HG03045 (cell line): Measurements from ENCODE around the gene ADCK1.
"Not testable (repeated sequence)": the region's sequence is repeated elsewhere in the genome, so short reads cannot be mapped to it uniquely, and the experiment has no call there.

Experiments used
- ATAC-seq: cut with Tn5 transposase; IDR thresholded peaks from one replicate; pipeline ENCODE4 v1.9.1; 2021; ENCODE audit warnings: mild to moderate bottlenecking, moderate library complexity; ENCODE audit not compliant: unreplicated experiment

Gene ADCK1

DNA sequence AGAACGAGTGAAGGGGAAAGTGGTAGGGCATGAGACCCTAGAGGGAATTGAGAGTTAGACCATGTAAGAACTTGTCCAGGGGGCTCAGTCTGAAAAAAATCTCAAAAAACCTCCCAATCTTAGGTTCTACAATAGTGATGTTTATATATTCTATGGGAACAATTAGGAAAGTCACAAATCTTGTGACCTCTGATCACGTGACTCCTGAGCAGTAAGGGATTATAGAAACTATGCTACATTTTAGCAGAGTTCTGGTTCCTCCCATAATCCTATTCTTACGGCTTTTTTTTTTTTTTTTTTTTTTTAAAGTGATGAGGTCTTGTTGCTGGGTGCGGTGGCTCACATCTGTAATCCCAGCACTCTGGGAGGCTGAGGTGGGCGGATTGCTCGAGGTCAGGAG is 5.8 kb downstream of the ADCK1 start:
- ATAC-seq, result no peak

DNA sequence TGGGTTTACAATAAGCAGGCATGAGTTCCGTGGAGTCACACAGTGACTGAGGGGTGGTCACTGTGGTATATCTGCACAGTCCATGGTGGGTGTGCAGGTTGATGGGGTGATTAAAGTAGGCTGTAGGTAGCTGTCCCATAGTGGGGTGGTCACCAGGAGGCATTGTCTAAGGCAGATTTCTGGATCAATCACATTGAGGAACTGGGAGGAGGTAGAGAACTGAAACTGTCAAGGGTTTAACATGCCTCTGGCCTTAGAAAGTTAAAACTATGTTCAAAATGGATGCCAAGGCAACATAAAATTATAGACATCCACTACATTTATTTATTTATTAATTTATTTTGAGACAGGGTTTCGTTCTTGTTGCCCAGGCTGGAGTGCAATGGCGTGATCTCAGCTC is 8.3 kb downstream of the ADCK1 start:
- ATAC-seq, result no peak

DNA sequence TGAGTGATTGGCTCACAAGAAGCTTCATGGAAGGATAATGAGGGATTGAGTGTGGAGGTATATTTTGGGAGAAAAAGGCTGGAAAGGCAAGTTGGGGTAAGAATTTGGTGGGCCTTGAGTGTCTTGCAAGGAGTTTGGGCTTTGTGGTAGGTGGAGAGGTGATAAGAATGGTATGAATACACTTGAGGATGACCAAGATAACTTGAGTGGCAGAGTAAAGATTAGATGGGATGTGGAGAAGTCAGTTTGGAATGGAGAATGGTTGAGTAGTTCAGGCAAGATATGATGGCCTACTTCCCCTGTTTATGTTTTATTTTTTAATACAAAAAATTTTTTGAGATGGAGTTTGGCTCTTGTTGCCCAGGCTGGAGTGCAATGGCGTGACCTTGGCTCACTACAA is 9.1 kb downstream of the ADCK1 start:
- no peak for ATAC-seq

DNA sequence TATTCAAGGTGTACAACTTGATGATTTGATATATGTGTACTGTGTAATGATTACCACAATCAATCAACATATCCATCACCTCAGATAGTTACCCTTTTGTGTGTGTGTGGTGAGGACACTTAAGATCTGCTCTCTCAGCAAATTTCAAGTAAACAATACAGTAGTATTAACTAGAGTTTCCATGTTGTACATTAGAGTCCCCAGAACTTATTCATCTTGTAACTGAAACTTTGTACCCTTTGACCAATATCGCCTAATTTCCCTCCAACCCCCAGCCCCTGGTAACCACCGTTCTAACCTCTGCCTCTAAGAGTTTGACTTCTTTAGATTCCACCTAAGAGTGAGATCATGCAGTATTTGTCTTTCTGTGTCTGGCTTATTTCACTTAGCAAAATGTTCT is 12.1 kb downstream of the ADCK1 start:
- no peak for ATAC-seq

DNA sequence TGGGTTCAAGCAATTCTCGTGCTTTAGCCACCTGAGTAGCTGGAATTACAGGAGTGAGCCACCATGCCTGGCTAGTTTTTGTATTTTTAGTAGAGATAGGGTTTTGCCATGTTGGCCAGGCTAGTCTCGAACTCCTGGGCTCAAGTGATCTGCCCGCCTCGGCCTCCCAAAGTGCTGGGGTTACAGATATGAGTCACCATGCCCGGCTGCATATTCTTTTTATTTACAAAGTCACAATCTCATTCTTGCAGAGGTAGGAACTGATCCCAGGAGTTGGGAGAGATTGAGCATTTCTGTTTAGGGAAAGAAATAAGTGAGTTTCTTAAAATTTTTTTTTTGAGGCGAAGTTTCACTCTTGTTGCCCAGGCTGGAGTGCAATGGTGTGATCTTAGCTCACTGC is 12.8 kb downstream of the ADCK1 start:
- ATAC-seq, result not testable (repeated sequence)

GRCh38 chr14:77822307-77822706 is 22.4 kb downstream of the ADCK1 start:
- ATAC-seq, result no peak

DNA sequence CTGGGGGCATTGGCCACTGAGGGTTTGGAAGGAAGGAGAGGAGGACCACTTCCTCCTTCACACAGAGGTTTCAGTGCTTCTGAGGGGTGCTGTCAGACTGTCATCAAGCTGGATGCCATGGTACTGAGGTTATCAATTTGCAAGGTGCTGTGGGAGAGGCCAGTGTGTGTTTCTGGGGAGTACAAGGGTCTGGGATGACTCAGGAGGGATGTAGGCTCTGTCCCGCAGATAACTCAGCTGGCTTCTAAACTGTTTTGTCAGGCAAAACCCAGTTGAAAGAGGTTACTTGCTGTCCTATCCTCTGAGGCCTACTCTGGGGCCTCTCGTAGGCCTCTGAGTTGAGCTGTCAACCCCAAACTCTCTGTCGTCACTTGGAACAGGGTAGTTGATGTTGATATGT is 22.8 kb downstream of the ADCK1 start:
- no peak for ATAC-seq

DNA sequence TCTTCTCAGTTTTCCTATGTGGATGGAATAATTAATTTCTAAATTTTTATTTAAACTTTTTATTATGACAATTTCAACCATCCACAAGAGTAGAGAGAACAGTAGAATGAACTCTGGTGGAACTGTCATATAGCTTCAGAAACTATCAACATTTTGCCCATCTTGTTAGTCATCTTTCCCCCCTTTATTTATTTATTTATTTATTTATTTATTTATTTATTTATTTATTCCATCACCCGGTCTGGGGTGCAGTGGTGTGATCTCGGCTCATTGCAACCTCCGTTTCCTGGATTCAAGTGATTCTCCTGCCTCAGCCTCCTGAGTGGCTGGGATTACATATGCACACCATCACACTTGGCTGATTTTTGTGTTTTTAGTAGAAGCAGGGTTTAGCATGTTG is 23.5 kb downstream of the ADCK1 start:
- no peak for ATAC-seq

- no peak for ATAC-seq
Observed at GRCh38 chr14:77825895-77826519, 26.1 kb downstream of the ADCK1 start.

DNA sequence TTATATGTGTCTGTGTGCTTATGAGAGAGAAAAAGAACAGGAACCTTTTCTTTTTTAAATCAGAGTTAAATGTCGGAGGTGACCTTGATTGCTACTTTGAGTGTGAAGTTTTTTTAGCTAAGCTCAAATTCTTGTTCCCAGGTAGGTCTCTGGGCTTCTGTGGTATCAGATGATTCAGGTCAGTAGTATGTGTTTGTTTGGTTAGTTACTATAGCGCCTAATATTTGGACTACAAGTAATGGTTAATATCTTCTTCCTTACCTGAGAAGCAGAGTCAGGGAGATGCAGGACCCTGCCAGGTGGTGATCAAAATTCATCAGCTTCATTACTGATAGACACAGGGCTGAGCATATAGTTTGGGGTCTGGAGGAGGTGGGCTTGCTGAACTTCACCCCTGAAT is 30.8 kb downstream of the ADCK1 start:
- no peak for ATAC-seq

DNA sequence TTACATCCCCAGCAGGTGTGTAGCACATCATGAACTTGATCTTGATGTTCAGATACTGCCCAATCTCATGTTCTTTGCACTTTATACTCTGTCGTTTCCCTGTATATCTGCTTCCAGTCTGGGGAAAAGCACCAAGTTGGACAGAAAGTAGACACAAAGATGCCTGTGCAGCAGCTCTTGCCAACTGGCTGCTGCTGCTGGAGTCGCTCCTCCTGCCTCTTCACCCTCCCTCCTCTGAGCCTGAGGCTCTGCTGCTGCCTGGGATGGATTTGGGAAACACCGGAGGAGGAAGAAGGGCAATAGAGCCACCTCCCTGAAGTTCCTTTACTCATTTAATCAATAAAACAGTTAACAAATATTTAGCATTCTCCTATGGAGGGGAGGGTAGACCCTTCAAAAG is 32.4 kb downstream of the ADCK1 start:
- ATAC-seq, result no peak

GRCh38 chr14:77837926-77838325 is 38.0 kb downstream of the ADCK1 start:
- ATAC-seq, result no peak

GRCh38 chr14:77838831-77839511 is 39.1 kb downstream of the ADCK1 start:
- ATAC-seq, result no peak

DNA sequence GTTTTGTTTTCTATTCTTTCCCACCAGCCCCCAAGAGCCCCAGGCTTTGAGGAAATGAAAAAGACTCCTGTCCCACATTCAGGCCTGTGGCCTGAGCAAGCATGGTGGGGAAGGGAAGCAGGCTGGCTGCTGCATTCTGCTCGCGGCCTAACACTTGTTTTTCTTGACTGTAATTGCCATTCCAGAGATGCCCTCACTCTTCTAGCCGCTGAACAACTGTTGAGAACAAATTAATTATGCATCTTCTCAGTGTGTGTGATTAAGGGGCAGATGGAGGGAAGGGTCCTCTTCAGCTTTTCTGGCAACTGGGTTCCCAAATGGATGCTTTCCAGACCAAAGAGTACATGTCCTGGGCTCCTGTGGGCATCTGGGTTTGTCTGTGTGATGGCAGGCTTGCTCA is 43.3 kb downstream of the ADCK1 start:
- ATAC-seq, result no peak

DNA sequence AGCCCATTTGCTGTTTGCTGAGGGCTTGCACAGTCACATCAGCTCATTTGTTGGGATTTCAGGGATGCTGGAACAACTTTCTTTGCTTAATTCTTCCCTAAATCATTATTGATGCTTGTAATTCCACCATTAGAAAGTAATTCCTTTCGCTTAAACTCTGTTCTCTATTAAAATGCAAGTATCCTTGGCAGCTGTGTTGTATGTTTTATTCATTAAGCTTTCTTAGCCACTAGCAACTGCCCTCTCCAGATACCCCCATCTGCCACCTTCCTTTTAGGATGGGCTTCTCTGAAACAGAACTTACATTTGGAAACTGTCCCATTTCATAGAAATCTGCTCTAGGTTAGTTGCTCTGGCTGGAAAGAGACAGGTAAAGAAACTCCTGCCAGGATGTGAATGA is 43.7 kb downstream of the ADCK1 start:
- no peak for ATAC-seq

DNA sequence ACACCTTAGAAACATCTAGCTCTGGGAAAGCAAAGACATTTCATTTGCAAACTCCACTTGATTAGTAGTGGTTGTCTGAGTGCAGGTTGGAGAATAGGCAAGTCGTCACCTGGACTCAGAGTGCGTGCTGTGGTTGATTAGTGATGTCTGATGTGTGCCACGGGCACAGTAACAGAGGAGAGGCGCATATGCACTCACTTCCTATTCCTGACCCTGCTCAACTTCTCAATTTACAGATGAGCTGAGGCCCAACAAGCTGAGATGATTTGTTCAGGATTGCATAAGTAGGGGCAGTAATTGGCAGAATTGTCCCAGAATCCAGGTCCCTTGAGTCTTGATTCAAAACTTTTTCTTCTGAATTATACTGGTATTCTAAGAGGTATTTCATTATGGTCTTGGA is 44.9 kb downstream of the ADCK1 start:
- ATAC-seq, result no peak

- no peak for ATAC-seq
Observed at GRCh38 chr14:77848031-77848430, 48.1 kb downstream of the ADCK1 start.

- ATAC-seq, result no peak
Observed at GRCh38 chr14:77849711-77850110, 49.8 kb downstream of the ADCK1 start.

DNA sequence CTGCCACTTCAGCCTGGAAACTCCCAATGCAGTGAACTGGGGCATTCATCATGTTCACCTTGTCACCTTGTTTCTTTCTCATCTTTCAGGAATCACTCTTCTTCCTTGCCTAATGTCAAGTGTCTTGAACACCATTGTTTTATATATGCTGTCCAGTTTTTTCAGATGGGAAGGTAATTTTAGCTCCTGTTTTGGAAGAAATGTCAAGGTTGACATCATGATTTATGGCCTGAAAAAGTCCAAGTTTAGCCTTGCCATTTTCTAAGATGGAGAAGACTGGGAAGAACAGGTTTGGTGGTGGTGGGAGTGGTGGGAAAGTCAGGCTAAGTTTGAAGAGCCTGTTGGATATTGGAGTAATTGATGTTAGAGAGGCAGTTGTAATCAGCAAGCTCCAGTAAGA is 54.0 kb downstream of the ADCK1 start:
- ATAC-seq, result no peak

DNA sequence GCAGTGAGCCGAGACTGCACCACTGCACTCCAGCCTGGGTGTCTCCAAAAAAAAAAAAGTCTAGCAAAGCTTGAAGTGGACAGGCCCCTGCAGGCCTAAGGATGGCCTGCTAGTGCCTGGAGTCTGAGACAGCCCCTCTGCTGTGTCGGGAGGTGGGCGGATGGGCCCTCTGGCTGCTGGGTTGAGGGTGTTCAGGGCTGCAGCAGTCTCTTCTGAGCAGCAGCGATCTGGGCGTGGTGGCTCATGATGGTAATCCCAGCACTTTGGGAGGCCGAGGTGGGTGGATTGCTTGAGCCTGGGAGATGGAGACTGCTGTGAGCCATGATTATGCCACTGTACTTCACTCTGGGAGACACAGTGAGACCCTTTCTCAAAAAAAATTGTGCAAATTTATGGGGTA is 57.0 kb downstream of the ADCK1 start:
- no peak for ATAC-seq

- no peak for ATAC-seq
Observed at GRCh38 chr14:77859934-77860570, 60.1 kb downstream of the ADCK1 start.

DNA sequence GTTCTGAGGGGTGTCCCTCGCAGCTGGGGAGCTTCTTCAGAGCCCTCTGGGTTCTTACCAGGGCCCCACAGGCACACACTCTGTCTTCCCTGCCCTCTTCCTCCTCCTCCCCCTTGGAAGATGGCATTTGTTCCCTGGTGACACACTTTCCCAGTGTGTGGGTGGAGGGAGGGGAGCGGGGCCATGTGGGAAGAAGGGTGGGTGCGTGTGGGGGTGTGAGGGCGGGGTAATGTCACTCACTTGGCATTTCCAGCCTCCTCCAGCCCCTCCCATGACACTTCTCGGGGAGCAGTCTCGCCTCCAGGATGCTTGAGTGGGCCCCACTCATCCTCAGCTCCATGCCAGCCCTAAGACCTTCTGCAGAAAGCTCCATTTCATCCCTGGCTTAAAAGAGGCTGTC is 61.3 kb downstream of the ADCK1 start:
- no peak for ATAC-seq
